Prostate gland (tissue), 2 donors: Measurements from ENCODE around the gene TWF2.

Source experiments
- POLR2A ChIP-seq: fragments of 450-650 bp; IDR thresholded peaks from one replicate; pipeline ENCODE4 v1.6.1; 2016; ENCODE audit warnings: antibody characterized with exemption, mild to moderate bottlenecking
- POLR2AphosphoS5 ChIP-seq: sonication (generic); formaldehyde crosslinking; IDR thresholded peaks from one replicate; pipeline ENCODE4 v1.6.1; 2017; ENCODE audit warnings: antibody characterized with exemption
- TF ChIP-seq, protein P1 (sequence below), 4 experiments: fragments of 200-600 bp in 2 of 4; fragments of 450-650 bp in 2 of 4; sonication (generic) in 2 of 4; IDR thresholded peaks; 1 replicate in 3 of 4; 2 replicates in 1 of 4; pipeline ENCODE4 v1.5.1; 2016 to 2019; ENCODE audit warnings: antibody characterized with exemption in 4 of 4, mild to moderate bottlenecking in 2 of 4, moderate library complexity in 2 of 4

DNA sequence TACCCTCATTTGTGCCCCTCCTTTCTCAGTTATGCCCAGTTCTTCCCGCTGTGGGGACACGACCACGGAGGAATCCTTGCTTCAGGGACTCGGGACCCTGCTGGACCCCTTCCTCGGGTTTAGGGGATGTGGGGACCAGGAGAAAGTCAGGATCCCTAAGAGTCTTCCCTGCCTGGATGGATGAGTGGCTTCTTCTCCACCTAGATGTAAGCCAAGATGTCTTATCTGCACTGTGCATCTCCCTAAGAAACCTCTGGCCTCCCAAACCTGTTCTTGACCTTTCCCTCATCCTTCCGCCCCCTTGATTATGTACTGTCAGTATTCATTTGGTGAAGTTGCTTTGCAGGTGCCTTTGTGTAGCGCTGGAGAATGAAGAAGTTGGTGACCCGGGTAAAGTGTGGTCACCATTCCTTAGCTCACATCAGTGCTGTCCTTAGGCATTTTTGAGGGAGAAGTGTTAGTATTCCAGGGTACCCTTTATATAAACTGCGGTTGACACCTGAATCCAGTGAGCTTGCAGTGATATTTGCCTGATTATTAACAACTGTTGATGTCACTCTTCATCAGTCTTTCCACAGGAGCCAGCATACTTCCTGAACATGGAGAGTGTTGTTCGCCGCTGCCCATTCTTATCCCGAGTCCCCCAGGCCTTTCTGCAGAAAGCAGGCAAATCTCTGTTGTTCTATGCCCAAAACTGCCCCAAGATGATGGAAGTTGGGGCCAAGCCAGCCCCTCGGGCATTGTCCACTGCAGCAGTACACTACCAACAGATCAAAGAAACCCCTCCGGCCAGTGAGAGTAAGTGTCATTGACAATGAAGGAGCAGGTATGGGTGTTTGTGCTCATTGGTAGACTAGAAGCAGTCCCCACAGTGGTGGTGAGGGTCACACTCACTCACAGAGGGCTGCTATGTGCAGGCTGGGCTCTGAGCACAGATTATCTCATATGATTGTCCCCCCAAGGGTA lies 40.0 kb downstream of the TWF2 start:
- TF ChIP-seq POLR2AphosphoS5: no peak
- TF ChIP-seq, protein P1, sequence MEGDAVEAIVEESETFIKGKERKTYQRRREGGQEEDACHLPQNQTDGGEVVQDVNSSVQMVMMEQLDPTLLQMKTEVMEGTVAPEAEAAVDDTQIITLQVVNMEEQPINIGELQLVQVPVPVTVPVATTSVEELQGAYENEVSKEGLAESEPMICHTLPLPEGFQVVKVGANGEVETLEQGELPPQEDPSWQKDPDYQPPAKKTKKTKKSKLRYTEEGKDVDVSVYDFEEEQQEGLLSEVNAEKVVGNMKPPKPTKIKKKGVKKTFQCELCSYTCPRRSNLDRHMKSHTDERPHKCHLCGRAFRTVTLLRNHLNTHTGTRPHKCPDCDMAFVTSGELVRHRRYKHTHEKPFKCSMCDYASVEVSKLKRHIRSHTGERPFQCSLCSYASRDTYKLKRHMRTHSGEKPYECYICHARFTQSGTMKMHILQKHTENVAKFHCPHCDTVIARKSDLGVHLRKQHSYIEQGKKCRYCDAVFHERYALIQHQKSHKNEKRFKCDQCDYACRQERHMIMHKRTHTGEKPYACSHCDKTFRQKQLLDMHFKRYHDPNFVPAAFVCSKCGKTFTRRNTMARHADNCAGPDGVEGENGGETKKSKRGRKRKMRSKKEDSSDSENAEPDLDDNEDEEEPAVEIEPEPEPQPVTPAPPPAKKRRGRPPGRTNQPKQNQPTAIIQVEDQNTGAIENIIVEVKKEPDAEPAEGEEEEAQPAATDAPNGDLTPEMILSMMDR (IDR thresholded peaks at IDR 0.05): no peak
- TF ChIP-seq POLR2A: no peak
